ENCODE results near the gene IL21R. TPM values are rescaled to one million over a fixed set of nuclear protein-coding genes. Genes with fewer than 3 reads are reported as not detected.

IL21R gene
- total RNA-seq, 1 donor from 2014 or later, result 84.2 TPM

DNA sequence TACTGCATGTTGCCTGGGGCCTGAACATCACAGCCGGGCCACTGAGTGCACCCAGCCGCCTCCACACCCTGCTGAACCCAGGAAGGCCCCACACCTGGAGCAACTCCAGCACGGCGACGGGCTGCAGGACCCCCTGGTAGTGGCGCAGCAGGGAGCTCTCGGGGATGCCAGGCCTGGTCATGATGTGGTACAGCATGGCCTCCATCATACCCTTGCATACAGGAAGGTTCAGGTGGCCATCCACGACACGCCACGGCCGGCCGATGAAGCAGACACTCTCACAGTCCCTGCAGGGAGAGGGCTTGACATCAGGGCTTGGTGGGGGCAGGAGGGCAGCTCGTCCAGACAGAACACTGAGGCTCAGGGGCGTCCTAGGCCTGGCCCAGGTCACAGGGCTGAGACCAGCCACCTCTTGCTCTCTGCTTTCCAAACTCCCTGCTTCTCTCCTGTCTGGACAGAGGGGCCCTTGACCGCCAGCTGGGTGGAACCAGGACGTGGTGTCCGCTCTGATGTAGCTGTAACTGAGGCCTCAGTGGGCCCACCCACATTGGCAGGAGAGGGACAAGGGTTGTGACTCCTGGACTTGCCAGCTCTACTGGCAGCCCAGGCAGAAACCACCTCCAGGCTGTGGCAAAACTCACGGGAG lies 60.3 kb downstream of the IL21R start:
- no peak overlapping the region for H3K27ac Mint-ChIP-seq
- intact Hi-C loops (cut with micrococcal nuclease), result no loop called here

DNA sequence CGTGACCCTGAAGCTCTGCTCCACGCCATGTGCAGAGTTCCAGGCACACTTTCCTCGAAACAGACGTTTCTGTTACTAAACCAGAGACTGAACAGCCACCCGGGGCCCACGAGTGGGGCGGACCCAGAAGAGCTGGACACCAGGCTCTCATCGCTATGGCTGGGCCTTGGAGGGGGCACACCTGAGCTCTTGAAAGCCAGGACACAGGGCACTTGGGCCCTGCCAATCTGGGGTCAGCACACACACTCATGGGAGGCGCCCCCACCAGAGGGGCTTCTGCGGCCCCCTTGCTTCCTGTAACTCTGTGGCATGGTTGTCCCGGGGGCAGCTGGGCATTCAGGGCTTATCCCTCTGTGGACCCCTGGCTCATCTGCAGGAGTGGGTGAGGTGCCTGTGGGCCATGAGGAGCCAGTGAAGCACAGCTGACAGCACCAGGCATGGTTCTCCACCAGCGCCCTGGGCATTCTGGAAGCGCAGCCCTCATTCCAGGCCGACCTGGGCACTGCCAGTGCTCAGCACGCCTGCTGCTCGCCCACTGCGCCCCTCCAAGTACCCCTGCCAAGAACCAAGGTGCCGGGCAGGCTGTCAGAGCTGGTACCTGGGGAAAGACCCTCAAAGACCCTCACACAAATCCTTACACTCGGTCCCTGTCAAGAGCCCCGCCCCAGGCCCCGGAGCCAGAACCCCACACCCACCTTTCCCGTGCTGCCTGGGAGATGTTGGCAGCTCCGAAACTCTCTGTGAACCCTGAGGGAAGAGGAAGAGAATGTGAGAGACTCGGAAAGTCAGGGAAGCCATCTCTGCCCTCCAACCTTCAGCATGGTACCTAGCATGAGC lies 61.1 kb downstream of the IL21R start:
- no peak overlapping the region for H3K27ac Mint-ChIP-seq
- DNase-seq (ENCODE audit: low spot score), result no peak
- peaks cover 2% of the 10 kb centered on the region for H3K4me1 Mint-ChIP-seq (ENCODE audit: low read depth)
- intact Hi-C loops (cut with micrococcal nuclease), result no loop called here
- no peaks in the 10 kb centered on the region for H3K27me3 Mint-ChIP-seq (ENCODE audit: low read depth)
- no peak overlapping the region for H3K4me3 Mint-ChIP-seq (ENCODE audit: low read depth)
- H3K9me3 Mint-ChIP-seq, result no peaks in the 10 kb centered on the region
- H3K36me3 Mint-ChIP-seq (ENCODE audit: low read depth), result peaks cover 27% of the 10 kb centered on the region

More for the DNA sequence above, 60.3 kb downstream of the IL21R start:
- Mint-ChIP-seq H3K27me3 (ENCODE audit: low read depth) (no peaks in the 10 kb centered on the region), H3K4me1 (ENCODE audit: low read depth) (peaks cover 2% of the 10 kb centered on the region), H3K36me3 (ENCODE audit: low read depth) (peaks cover 21% of the 10 kb centered on the region), H3K4me3 (ENCODE audit: low read depth) (no peak overlapping the region), H3K9me3 (no peaks in the 10 kb centered on the region)
- DNase-seq (ENCODE audit: low spot score), result no peak

DNA sequence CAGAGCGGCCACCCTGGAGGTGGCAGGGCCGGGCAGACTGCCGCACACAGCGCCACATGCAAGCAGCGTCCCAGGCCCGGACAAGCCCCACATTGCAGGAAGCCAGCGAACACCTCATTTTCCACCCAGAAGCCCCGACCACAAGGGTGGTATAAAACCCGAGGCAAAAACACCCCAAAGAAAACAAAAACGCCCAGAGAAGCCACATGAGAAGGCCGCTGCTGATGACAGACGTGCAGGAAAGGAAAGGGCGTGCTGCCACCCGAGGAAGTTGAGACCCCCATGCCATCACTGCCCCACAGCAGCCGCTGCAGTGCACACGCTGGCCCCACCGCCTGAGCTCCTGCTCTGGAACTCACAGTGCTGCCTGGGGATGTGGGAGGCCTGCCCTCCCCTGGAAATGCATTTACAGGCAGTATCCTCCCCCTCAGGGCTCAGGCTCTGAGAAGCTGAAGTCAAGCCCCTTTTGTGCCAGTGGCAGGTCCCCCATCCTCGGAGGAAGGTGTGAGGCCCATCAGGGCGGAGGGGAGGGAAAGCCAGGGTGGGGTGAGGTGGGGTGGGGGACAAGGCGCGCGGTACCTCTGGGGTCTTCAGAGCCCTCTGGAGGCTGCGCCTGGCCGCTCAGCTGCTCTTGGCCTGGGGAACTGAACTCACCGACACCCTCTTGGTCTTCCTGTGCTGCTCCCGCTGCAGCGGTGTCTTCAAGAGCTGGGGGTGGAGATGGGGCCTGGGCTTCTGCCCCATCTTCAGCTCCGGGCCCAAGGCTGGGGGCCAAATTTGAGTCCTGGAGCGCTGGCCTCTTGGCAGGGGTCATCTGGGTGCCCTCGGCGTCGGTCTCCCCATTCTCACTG lies 62.0 kb downstream of the IL21R start:
- H3K27me3 Mint-ChIP-seq (ENCODE audit: low read depth), result no peaks in the 10 kb centered on the region
- no peak for DNase-seq (ENCODE audit: low spot score)
- peaks cover 2% of the 10 kb centered on the region for H3K4me1 Mint-ChIP-seq (ENCODE audit: low read depth)
- H3K4me3 Mint-ChIP-seq (ENCODE audit: low read depth), result no peak overlapping the region
- intact Hi-C loops (cut with micrococcal nuclease), result no loop called here
- no peaks in the 10 kb centered on the region for H3K9me3 Mint-ChIP-seq
- H3K36me3 Mint-ChIP-seq (ENCODE audit: low read depth), result peaks cover 34% of the 10 kb centered on the region
- H3K27ac Mint-ChIP-seq, result peak overlapping the region; percentile 22

DNA sequence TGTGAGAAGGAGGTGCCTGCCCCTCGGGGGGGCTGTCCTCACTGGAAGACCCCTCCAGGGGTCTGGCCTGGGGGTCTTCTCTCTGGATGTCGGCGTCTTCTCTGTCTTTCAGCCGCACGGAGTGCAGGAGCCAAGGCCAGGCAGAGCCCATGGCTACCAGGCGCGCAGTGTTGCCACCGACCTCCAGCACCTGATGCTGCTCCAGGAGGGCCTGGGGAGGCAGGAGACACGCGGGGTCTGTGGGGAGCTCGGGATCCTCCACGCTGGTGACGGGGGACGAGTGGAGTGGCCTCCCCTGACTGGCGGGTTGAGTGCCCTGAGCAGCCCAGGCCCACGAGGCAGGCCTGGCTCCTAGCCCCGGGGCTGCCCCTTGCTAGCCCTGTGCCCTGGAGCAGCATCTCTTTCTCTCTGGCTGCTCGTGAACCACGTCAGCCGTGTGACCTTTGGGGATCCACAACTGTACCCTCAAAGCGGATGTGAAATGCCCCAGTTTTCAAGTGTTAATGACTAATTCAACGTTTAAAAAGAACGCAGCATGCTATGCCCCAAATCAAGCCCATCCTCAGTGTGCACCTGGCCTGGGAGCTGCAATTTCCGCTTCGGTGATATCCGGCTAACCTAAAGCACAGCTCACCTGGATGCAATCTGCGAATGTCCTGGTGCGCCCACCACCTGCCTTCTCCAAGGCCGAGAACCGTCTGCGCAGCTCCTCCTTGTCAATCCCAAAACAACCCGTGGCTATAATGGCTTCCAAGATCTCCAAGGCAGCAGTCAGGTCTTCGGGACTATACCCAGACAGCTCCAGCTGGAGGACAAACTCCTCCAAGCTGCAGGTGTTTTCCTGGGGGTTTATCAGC lies 62.9 kb downstream of the IL21R start:
- no peaks in the 10 kb centered on the region for H3K27me3 Mint-ChIP-seq (ENCODE audit: low read depth)
- H3K4me1 Mint-ChIP-seq (ENCODE audit: low read depth), result peaks cover 2% of the 10 kb centered on the region
- H3K4me3 Mint-ChIP-seq (ENCODE audit: low read depth), result no peak overlapping the region
- no peak overlapping the region for H3K27ac Mint-ChIP-seq
- no peak for DNase-seq (ENCODE audit: low spot score)
- H3K9me3 Mint-ChIP-seq, result no peaks in the 10 kb centered on the region
- intact Hi-C loops (cut with micrococcal nuclease), result no loop called here
- peaks cover 40% of the 10 kb centered on the region for H3K36me3 Mint-ChIP-seq (ENCODE audit: low read depth)

DNA sequence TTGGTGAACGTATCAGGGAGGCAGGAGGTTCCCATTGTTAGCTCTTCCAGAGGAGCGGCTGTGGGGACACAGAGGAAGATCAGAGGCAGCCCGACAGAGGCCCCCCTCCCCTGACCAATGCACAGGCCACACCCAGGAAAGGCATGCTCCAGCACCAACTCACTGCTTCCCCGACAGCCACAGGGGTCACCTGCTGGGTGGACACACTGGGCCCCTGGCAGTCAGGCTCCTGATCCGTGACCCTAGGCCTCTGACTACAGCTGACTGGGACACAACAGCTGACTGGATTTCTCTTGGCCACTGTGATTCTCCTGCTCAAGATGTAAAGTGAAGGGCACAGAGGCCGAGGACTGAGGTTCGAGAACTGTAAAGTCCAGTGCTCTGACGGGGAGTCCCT lies 63.5 kb downstream of the IL21R start:
- Mint-ChIP-seq H3K27ac (no peak overlapping the region), H3K4me3 (ENCODE audit: low read depth) (no peak overlapping the region), H3K4me1 (ENCODE audit: low read depth) (peaks cover 2% of the 10 kb centered on the region), H3K36me3 (ENCODE audit: low read depth) (peaks cover 45% of the 10 kb centered on the region), H3K9me3 (no peaks in the 10 kb centered on the region), H3K27me3 (ENCODE audit: low read depth) (no peaks in the 10 kb centered on the region)
- intact Hi-C loops (cut with micrococcal nuclease), result no loop called here
- no peak for DNase-seq (ENCODE audit: low spot score)

DNA sequence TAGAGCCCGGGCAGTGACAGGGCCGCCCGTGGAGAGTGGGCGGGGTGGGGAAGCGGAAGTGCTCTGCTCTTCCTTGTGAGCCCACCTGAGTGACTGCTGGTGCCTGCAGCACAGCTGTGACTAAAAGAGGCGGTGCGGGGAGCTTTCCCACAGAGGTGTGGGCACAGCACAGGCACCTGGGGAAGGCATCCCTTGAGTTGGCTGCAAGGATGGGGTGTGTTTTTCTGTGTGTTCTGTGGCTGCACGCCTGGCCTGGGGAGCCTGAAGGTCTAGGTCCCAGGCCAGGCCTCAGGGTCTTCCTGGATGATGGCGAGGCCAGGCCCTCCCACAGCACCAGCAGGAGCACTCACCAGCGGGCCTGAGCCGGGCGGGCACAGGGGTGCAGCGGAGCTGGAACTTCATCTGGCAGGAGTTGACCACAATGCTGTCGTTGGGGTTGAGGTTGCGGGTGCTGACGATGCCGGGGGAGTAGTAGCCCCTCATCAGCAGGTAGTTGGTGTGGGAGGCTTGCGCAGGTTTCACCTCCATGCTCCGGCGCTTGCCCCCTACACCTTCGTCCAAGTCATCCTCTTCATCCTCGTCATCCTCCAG lies 67.1 kb downstream of the IL21R start:
- H3K27ac Mint-ChIP-seq, result no peak overlapping the region
- intact Hi-C loops (cut with micrococcal nuclease), result no loop called here
- no peak for DNase-seq (ENCODE audit: low spot score)
- H3K27me3 Mint-ChIP-seq (ENCODE audit: low read depth), result no peaks in the 10 kb centered on the region
- no peaks in the 10 kb centered on the region for H3K4me1 Mint-ChIP-seq (ENCODE audit: low read depth)
- peaks cover 61% of the 10 kb centered on the region for H3K36me3 Mint-ChIP-seq (ENCODE audit: low read depth)
- no peaks in the 10 kb centered on the region for H3K9me3 Mint-ChIP-seq
- H3K4me3 Mint-ChIP-seq (ENCODE audit: low read depth), result no peak overlapping the region

DNA sequence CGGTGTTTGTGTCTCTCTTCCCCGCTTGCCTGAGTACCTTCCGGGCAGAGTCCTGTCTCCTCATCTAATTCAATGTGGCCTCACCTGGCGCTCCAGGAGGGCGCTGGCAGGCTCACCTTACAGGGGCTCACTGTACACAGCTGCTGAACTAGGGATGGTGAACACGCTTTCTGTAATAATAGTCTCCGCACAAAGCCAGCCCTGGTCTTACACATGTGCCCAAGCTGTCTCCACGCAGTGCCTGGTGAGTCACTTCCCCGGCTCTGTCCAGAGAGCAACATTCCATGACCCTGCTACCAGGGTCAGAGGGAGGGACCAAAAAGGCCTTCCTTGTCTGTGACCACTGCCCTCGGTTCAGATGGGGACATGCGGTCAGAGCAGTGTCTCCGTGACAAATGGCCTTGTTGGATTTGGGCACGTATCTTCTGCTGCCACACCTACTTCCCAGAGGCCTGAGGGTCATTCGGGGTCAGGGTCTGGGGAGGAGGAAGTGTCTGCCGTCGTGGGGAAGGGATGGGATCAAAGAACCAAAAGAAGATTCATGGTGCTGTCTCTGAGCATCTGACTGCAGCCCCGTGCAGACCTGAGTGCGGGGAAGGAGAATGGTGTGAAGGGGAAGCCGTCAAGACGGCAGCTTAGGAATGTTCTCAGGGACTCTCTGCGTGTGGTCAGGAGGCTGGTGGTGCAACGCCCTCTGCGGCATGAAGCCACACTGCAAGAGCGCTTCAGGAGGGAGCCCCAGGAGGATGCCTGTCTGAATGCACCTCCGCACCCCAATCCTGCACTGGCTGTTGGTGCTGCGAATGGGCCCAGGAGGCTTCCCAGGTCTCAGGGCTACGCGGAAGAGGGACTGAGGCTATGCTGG lies 68.8 kb downstream of the IL21R start:
- Mint-ChIP-seq H3K36me3 (ENCODE audit: low read depth) (peaks cover 69% of the 10 kb centered on the region), H3K4me3 (ENCODE audit: low read depth) (no peak overlapping the region), H3K27me3 (ENCODE audit: low read depth) (no peaks in the 10 kb centered on the region), H3K9me3 (no peaks in the 10 kb centered on the region), H3K4me1 (ENCODE audit: low read depth) (no peaks in the 10 kb centered on the region), H3K27ac (no peak overlapping the region)
- intact Hi-C loops (cut with micrococcal nuclease), result no loop called here
- no peak for DNase-seq (ENCODE audit: low spot score)

DNA sequence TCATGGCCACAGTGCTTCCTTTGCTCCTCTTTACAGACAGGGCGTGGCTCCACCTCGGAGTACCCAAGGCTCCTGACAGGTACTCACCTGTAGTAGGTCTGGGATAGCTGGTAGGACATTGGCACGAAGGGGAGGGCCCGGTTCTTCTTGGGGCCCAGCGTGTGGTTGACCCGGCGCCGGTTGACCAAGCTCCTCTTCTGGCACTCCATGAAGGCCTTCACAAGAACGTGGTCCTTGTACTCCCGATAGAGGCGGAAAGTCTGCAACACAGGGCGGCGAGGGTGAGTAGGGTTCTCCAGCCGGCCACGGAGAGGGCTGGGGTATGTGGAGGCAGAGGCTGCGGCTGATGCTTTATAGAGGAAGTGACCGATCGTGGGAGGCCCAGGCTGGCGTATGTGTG lies 69.7 kb downstream of the IL21R start:
- intact Hi-C loops (cut with micrococcal nuclease), result no loop called here
- H3K36me3 Mint-ChIP-seq (ENCODE audit: low read depth), result peaks cover 70% of the 10 kb centered on the region
- H3K27me3 Mint-ChIP-seq (ENCODE audit: low read depth), result no peaks in the 10 kb centered on the region

DNA sequence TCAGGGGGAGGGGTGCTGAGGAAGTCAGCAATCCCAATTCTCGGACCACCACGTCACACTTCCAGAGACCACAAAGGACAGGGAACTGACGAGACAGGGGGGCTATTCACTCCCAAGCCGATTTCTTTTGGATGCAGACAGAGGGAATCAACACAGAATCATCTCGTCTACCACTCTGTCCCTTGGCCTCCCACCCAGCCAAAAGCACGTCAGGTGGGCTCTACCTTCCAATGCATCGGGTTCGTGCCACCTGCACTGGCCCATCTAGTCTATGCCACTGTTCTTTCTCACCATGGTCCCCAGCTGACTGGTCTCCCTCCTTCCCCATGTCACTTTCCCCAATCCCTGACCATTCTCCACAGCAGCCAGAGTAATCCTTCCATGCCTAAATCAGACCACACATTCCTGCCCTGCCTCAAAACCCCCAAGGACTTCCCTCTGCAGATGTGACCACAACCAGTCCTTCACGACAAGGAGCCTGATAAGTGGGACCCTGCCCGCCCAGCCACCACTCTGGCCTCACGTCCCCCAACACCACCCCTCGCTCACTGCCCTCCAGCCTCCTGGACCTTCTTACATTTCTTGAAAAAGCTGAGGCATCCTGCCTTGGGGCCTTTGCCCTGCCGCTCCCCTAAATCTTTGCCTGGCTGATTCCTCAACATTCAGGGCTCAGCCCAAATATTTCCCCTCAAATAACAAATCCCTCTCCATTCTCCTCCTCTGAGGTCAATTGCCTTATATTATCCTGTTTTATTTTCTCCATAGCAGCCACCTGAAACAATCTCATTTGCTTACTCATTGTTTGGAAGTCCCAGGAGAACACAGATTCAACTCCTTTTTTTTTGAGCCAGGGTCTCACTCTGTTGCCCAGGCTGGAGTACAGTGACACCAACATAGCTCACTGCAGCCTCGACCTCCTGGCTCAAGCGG lies 70.4 kb downstream of the IL21R start:
- Mint-ChIP-seq H3K27ac (no peak overlapping the region), H3K27me3 (ENCODE audit: low read depth) (no peaks in the 10 kb centered on the region), H3K9me3 (no peaks in the 10 kb centered on the region), H3K36me3 (ENCODE audit: low read depth) (peaks cover 69% of the 10 kb centered on the region), H3K4me1 (ENCODE audit: low read depth) (no peaks in the 10 kb centered on the region), H3K4me3 (ENCODE audit: low read depth) (no peak overlapping the region)
- no peak for DNase-seq (ENCODE audit: low spot score)
- intact Hi-C loops (cut with micrococcal nuclease), result no loop called here

More for the DNA sequence above, 69.7 kb downstream of the IL21R start:
- Mint-ChIP-seq H3K9me3 (no peaks in the 10 kb centered on the region), H3K4me3 (ENCODE audit: low read depth) (no peak overlapping the region), H3K4me1 (ENCODE audit: low read depth) (no peaks in the 10 kb centered on the region), H3K27ac (no peak overlapping the region)
- DNase-seq (ENCODE audit: low spot score), result no peak

DNA sequence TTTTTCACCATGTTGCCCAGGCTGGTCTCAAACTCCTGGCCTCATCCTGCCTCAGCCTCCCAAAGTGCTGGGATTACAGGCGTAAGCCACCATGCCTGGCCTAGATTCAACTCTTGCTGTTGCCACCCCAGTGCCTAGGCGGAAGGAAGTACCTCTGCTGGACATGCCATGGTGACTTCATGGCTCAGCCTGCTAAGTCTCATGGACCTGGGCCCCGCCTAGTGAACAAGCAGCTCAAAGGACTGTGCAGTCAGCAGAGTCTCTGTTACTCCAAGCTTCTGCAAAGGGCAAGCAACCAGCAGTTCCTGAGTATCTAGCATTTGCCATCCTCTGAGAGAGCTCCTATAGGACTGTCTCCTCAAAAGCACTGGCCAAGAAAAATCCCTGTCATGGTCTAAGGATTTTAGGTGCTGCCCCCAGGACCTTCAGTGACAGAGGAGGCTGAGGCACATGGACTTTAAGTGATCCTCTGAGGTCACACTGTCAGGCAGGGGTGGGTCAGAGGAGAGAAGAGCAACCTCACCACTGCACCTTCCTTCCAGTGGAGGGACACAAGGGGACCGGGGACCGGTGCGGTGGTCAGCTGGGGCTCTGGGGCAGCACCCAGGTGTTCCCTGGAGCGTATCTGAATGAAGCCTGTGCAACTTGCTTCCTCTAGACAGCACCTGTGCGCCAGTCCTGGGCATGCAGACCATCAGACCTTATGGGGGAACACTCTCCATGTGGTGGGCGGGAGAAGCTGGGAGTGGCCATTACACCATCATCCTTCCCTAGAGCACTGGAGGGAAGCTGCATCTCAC lies 71.3 kb downstream of the IL21R start:
- DNase-seq (ENCODE audit: low spot score), result no peak
- no peak overlapping the region for H3K27ac Mint-ChIP-seq
- H3K36me3 Mint-ChIP-seq (ENCODE audit: low read depth), result peaks cover 67% of the 10 kb centered on the region
- H3K4me1 Mint-ChIP-seq (ENCODE audit: low read depth), result no peaks in the 10 kb centered on the region
- H3K27me3 Mint-ChIP-seq (ENCODE audit: low read depth), result no peaks in the 10 kb centered on the region
- intact Hi-C loops (cut with micrococcal nuclease), result no loop called here
- no peak overlapping the region for H3K4me3 Mint-ChIP-seq (ENCODE audit: low read depth)
- H3K9me3 Mint-ChIP-seq, result no peaks in the 10 kb centered on the region
